Smooth muscle cell (in vitro differentiated cells): Measurements from ENCODE around the gene NKG7. TPM values are rescaled to one million over a fixed set of nuclear protein-coding genes. Genes with fewer than 3 reads are reported as not detected.
"Not testable (repeated sequence)": the region's sequence is repeated elsewhere in the genome, so short reads cannot be mapped to it uniquely, and the experiment has no call there.

ENCODE experiments used
- DNase-seq: peaks from one replicate; lab custom pipeline; 2025; ENCODE audit not compliant: unreplicated experiment; lab: John Stamatoyannopoulos, UW
- H2AFZ ChIP-seq: fragments of 200-600 bp; sonication (generic); 2 replicates; pipeline ENCODE4 v1.6.0; 2016; ENCODE audit warnings: antibody characterized with exemption, low read depth, mild to moderate bottlenecking
- H3F3A ChIP-seq: fragments of 200-600 bp; sonication (generic); 2 replicates; pipeline ENCODE4 v1.6.0; 2017; ENCODE audit warnings: antibody characterized with exemption, low read depth
- H3K27ac ChIP-seq: fragments of 200-600 bp; sonication (generic); 2 replicates; pipeline ENCODE4 v1.5.1; 2016; ENCODE audit warnings: low read depth, mild to moderate bottlenecking
- H3K27me3 ChIP-seq: fragments of 200-600 bp; sonication (generic); 2 replicates; pipeline ENCODE4 v1.6.1; 2016; ENCODE audit warnings: low read depth, mild to moderate bottlenecking
- H3K36me3 ChIP-seq: fragments of 200-600 bp; sonication (generic); 2 replicates; pipeline ENCODE4 v1.5.1; 2016; ENCODE audit warnings: low read depth
- H3K4me1 ChIP-seq: fragments of 200-600 bp; sonication (generic); 2 replicates; pipeline ENCODE4 v1.5.1; 2016; ENCODE audit warnings: low read depth
- H3K4me2 ChIP-seq: fragments of 200-600 bp; sonication (generic); 2 replicates; pipeline ENCODE4 v1.6.0; 2016; ENCODE audit warnings: mild to moderate bottlenecking
- H3K4me3 ChIP-seq: fragments of 200-600 bp; sonication (generic); 2 replicates; pipeline ENCODE4 v1.5.1; 2016; ENCODE audit warnings: mild to moderate bottlenecking
- H3K79me2 ChIP-seq: fragments of 200-600 bp; sonication (generic); 2 replicates; pipeline ENCODE4 v1.6.0; 2016; ENCODE audit warnings: low read depth, mild to moderate bottlenecking
- H3K9ac ChIP-seq: fragments of 200-600 bp; sonication (generic); 2 replicates; pipeline ENCODE4 v1.6.0; 2016; ENCODE audit warnings: low read depth
- H3K9me3 ChIP-seq: fragments of 200-600 bp; sonication (generic); replicated peaks from 2 replicates; pipeline ENCODE4 v1.5.1; 2016; ENCODE audit warnings: low read depth
- H4K20me1 ChIP-seq: fragments of 200-600 bp; sonication (generic); 2 replicates; pipeline ENCODE4 v1.6.0; 2016; ENCODE audit warnings: low read depth
- WGBS: methylation state at CpG from one replicate; pipeline ENCODE4 v1.1.7; 2016; ENCODE audit warnings: low lambda C conversion rate; 5-methylcytosine and 5-hydroxymethylcytosine counted together
- polyA plus RNA-seq: library from polyadenylated mRNA; unstranded; fragments of >200 nt; fragmentation: Nextera tagmentation; extraction: Ambion mirVana; gene quantifications from 2 replicates; pipeline ENCODE4 v1.2.1, GENCODE V29; 2016
- total RNA-seq: library from RNA; depleted of rRNA; stranded (reverse); fragments of >200 nt; gene quantifications from 2 replicates; pipeline ENCODE4 v1.2.3, GENCODE V29; 2014
- TF ChIP-seq, protein P1 (sequence below): fragments of 200-600 bp; sonication (generic); IDR thresholded peaks from 2 replicates; pipeline ENCODE4 v1.5.1; 2017; ENCODE audit warnings: borderline replicate concordance, mild to moderate bottlenecking, antibody characterized with exemption; ENCODE audit not compliant: insufficient read depth, poor library complexity, severe bottlenecking

Gene NKG7
- total and polyA plus RNA-seq, 2 experiments from 2014 or later = not detected

DNA sequence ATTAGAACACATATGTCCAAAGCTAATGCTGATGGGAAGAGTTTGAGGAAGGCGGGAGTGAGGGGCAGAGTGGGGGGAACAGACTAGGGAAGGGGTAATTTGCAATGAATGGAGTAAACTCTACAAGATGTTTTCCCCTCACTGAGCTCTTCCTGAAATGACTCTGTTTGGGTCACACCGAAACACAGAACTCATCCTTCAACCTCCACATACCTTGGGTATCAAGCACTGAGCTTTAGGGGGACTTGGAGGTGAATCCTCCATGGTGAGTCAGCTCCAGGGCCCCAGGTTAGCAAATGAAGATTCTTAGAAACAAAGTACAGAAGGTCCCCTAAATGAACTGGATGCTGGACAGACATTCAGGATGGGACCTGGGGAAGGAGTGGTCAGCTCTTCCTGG is 46.3 kb upstream of the NKG7 start:
- Histone ChIP-seq H3F3A (no peaks in the 10 kb centered on the region), H3K27ac (no peak overlapping the region), H3K4me3 (no peak overlapping the region), H3K79me2 (no peaks in the 10 kb centered on the region), H3K9me3 (no peaks in the 10 kb centered on the region), H3K4me2 (no peak overlapping the region), H2AFZ (no peak overlapping the region), H4K20me1 (no peaks in the 10 kb centered on the region), H3K36me3 (no peaks in the 10 kb centered on the region), H3K27me3 (no peaks in the 10 kb centered on the region), H3K9ac (no peak overlapping the region), H3K4me1 (no peaks in the 10 kb centered on the region)
- 100% methylated on average over 2 of the region's 2 CpGs for WGBS
- DNase-seq = no peak
- TF ChIP-seq, protein P1, sequence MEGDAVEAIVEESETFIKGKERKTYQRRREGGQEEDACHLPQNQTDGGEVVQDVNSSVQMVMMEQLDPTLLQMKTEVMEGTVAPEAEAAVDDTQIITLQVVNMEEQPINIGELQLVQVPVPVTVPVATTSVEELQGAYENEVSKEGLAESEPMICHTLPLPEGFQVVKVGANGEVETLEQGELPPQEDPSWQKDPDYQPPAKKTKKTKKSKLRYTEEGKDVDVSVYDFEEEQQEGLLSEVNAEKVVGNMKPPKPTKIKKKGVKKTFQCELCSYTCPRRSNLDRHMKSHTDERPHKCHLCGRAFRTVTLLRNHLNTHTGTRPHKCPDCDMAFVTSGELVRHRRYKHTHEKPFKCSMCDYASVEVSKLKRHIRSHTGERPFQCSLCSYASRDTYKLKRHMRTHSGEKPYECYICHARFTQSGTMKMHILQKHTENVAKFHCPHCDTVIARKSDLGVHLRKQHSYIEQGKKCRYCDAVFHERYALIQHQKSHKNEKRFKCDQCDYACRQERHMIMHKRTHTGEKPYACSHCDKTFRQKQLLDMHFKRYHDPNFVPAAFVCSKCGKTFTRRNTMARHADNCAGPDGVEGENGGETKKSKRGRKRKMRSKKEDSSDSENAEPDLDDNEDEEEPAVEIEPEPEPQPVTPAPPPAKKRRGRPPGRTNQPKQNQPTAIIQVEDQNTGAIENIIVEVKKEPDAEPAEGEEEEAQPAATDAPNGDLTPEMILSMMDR = no peak

DNA sequence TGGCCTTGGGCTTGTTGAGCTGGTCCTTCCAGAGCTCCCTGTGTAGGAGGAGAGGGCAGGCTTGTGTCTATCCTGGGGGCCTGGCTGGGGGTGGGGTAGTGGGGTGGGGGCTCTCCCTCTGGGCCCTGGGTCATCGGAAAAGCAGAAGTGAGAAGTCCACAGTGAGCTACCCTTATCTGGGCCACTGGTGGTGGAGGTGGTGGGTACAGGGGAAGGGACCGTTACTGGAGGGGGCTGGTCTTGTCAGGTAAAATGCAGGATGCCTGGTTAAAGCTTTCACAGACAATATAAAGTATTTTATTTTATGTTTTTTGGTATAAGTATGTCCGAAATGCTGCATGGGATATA is 45.3 kb upstream of the NKG7 start:
- 84% methylated on average over 3 of the region's 3 CpGs for WGBS
- TF ChIP-seq, protein P1 = no peak
- Histone ChIP-seq H2AFZ (no peak overlapping the region), H3K79me2 (no peaks in the 10 kb centered on the region), H3K9ac (no peak overlapping the region), H3K4me2 (no peak overlapping the region), H3K36me3 (no peaks in the 10 kb centered on the region), H3K27ac (no peak overlapping the region), H3F3A (no peaks in the 10 kb centered on the region), H4K20me1 (no peaks in the 10 kb centered on the region), H3K27me3 (no peaks in the 10 kb centered on the region), H3K4me1 (no peaks in the 10 kb centered on the region), H3K9me3 (no peaks in the 10 kb centered on the region), H3K4me3 (no peak overlapping the region)
- DNase-seq = no peak

DNA sequence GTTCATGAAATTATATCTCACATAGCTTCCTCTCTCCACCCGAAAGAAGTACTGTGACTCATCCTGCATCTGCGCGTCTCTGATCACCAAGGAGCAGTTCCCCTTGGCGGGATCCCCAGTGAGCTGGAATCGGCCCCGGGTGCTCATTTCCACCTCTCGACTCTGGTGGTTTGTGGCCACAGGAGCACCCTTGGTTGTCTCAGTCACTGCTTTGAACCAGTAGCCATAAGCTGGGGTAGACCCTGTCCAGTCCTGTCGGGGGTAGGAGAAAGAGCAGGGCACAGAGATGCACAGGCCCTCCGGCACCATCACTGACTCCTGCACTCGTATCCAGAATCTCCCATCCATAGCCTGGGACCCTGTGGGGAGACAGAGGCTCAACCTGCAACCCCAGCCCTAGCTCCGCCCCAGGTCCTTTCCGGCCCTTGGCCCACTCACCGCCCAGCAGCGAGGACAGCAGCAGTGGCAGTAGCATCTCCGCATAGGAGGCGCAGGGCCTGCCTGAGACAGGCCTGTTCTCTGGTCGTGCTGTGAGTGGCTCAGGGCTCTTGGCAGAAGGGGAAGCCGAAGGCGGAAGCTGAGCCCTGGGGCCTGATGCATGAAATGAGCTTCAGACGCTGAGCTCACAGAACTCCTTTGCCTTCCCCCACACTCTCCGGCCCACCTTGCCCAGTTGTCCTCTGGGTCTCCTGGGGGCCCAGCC is 44.8 kb upstream of the NKG7 start, which contains the start of gene SIGLEC10:
SIGLEC10 (minus strand) TSS at position 536 of the 703 bp plus-strand sequence; CDS start at position 475, 61 bp downstream.
- H3K4me3 ChIP-seq = no peak within 1 kb of the TSS
- H3K79me2 ChIP-seq = no peaks in the 10 kb centered on the region
- H4K20me1 ChIP-seq = no peaks in the 10 kb centered on the region
- no peaks in the 10 kb centered on the region for H3K36me3 ChIP-seq
- no peaks in the 10 kb centered on the region for H3F3A ChIP-seq
- no peaks in the 10 kb centered on the region for H3K4me1 ChIP-seq
- WGBS = 84% methylated on average over 21 of the region's 21 CpGs
- no peak for DNase-seq
- no peak within 1 kb of the TSS for H3K4me2 ChIP-seq
- no peaks in the 10 kb centered on the region for H3K9me3 ChIP-seq
- H3K27ac ChIP-seq = no peak within 1 kb of the TSS
- no peak within 1 kb of the TSS for H3K9ac ChIP-seq
- H3K27me3 ChIP-seq = no peaks in the 10 kb centered on the region
- TF ChIP-seq, protein P1 = no peak
- no peak within 1 kb of the TSS for H2AFZ ChIP-seq

GRCh38 chr19:51416422-51416821 is 44.0 kb upstream of the NKG7 start:
- not testable (repeated sequence) for H3K36me3 ChIP-seq, H3K27ac ChIP-seq, H3K9ac ChIP-seq, H3K79me2 ChIP-seq, H3K27me3 ChIP-seq, H3K9me3 ChIP-seq, H3K4me1 ChIP-seq, H3K4me3 ChIP-seq, H3K4me2 ChIP-seq, H2AFZ ChIP-seq, H3F3A ChIP-seq, H4K20me1 ChIP-seq, DNase-seq
- 93% methylated on average over 15 of the region's 15 CpGs for WGBS
